ENCODE results near the gene FUNDC1. TPM values are rescaled to one million over a fixed set of nuclear protein-coding genes. Genes with fewer than 3 reads are reported as not detected.

FUNDC1 gene
- 2.4 TPM for total RNA-seq

- peak in 1 of 3 experiments; percentile 42 for TF ChIP-seq CTCF (IDR thresholded peaks at IDR 0.05)
- peak; percentile 85 to 96 for DNase-seq (ENCODE audit: low spot score in 2 of 2)
- Histone ChIP-seq H3K4me3 (peak within 1 kb of the TSS; percentile 60 to 74), H3K4me1 (no peaks in the 10 kb centered on the region), H3K36me3 (no peaks in the 10 kb centered on the region), H3K9me3 (no peaks in the 10 kb centered on the region), H3K27ac (peak within 1 kb of the TSS; percentile 62 to 63), H3K27me3 (no peaks in the 10 kb centered on the region)
- intact Hi-C loops (cut with DNase I): loop anchor here (5.0 kb wide), 1 partner anchor 330 kb away; the partner anchor contains the start of gene KDM6A
These were observed at the start of gene FUNDC1 for GRCh38 chrX:44542567-44543325. TSS of gene FUNDC1 (minus strand) at chrX:44542859. CDS start at chrX:44542832, 27 bp downstream.

- no peak overlapping the region for H3K4me3 ChIP-seq
- DNase-seq (ENCODE audit: low spot score in 2 of 2): no peak
- TF ChIP-seq CTCF (IDR thresholded peaks at IDR 0.05): no peak
- intact Hi-C loops (cut with DNase I): no loop called here
- H3K4me1 ChIP-seq: no peaks in the 10 kb centered on the region
- H3K27me3 ChIP-seq: no peaks in the 10 kb centered on the region
- H3K27ac ChIP-seq: no peak overlapping the region
- H3K9me3 ChIP-seq: no peaks in the 10 kb centered on the region
- H3K36me3 ChIP-seq: no peaks in the 10 kb centered on the region
These were observed 43.2 kb upstream of the FUNDC1 start for GRCh38 chrX:44585866-44586265.

- no peak for DNase-seq (ENCODE audit: low spot score in 2 of 2)
- H3K36me3 ChIP-seq: no peaks in the 10 kb centered on the region
- no peaks in the 10 kb centered on the region for H3K27me3 ChIP-seq
- intact Hi-C loops (cut with DNase I): no loop called here
- no peaks in the 10 kb centered on the region for H3K9me3 ChIP-seq
- H3K4me1 ChIP-seq: no peaks in the 10 kb centered on the region
- TF ChIP-seq CTCF (IDR thresholded peaks at IDR 0.05): no peak
- no peak overlapping the region for H3K4me3 ChIP-seq
- no peak overlapping the region for H3K27ac ChIP-seq
These were observed 37.8 kb upstream of the FUNDC1 start for GRCh38 chrX:44580466-44580865.

- Histone ChIP-seq H3K36me3 (no peaks in the 10 kb centered on the region), H3K27ac (no peak overlapping the region), H3K9me3 (peaks cover 13 to 19% of the 10 kb centered on the region in 2 donors), H3K27me3 (no peaks in the 10 kb centered on the region), H3K4me3 (no peak overlapping the region), H3K4me1 (no peaks in the 10 kb centered on the region)
- intact Hi-C loops (cut with DNase I): no loop called here
- DNase-seq (ENCODE audit: low spot score in 2 of 2): no peak
- no peak for TF ChIP-seq CTCF (IDR thresholded peaks at IDR 0.05)
These were observed 29.8 kb upstream of the FUNDC1 start for GRCh38 chrX:44572340-44572938.

GRCh38 chrX:44570522-44570921 lies 27.9 kb upstream of the FUNDC1 start:
- no peak overlapping the region for H3K4me3 ChIP-seq

More at GRCh38 chrX:44570522-44570921, 27.9 kb upstream of the FUNDC1 start:
- Histone ChIP-seq H3K36me3 (no peaks in the 10 kb centered on the region), H3K4me1 (no peaks in the 10 kb centered on the region), H3K27ac (no peak overlapping the region), H3K9me3 (peaks cover 13 to 19% of the 10 kb centered on the region in 2 donors), H3K27me3 (no peaks in the 10 kb centered on the region)
- no peak for DNase-seq (ENCODE audit: low spot score in 2 of 2)
- TF ChIP-seq CTCF (IDR thresholded peaks at IDR 0.05): no peak
- intact Hi-C loops (cut with DNase I): no loop called here
